GM12874 (cell line): Measurements from ENCODE around the gene SMKR1.

Experiments used
- CTCF ChIP-seq: IDR thresholded peaks from 2 replicates; pipeline ENCODE4 v1.5.1; 2011; ENCODE audit warnings: low read depth, mild to moderate bottlenecking, control low read depth, low read length, moderate library complexity; ENCODE audit not compliant: insufficient read depth

Gene SMKR1

GRCh38 chr7:129502708-129503685 lies 666 bp downstream of the SMKR1 start:
- TF ChIP-seq CTCF = 0 out of 2 replicates have a peak, but pooled peaks have one; percentile 11

GRCh38 chr7:129503725-129504124 lies 1.4 kb downstream of the SMKR1 start:
- no peak for TF ChIP-seq CTCF

GRCh38 chr7:129512192-129512591 lies 9.9 kb downstream of the SMKR1 start:
- no peak for TF ChIP-seq CTCF

- TF ChIP-seq CTCF = no peak
Measured at GRCh38 chr7:129513546-129513945, 11.2 kb downstream of the SMKR1 start.

GRCh38 chr7:129514683-129515082 lies 12.4 kb downstream of the SMKR1 start:
- no peak for TF ChIP-seq CTCF

- TF ChIP-seq CTCF = no peak
Measured at GRCh38 chr7:129515381-129515780, 13.1 kb downstream of the SMKR1 start.

GRCh38 chr7:129517931-129518330 lies 15.6 kb downstream of the SMKR1 start:
- TF ChIP-seq CTCF = no peak
